ENCODE measurements around the gene SPECC1L. TPM values are rescaled to one million over a fixed set of nuclear protein-coding genes. Genes with fewer than 3 reads are reported as not detected.
A peak's percentile ranks its signal among the peaks of the same experiment; 100 is the strongest.

The SPECC1L gene
- total RNA-seq, 4 donors from 2014 or later, result 50.4 to 125 (median 68.0) TPM

GRCh38 chr22:24429411-24430365 is 159.1 kb downstream of the SPECC1L start:
- TF ChIP-seq EP300 (IDR thresholded peaks at IDR 0.05; ENCODE audit: low read depth), result no peak
- no peak for TF ChIP-seq POLR2A (IDR thresholded peaks at IDR 0.05)
- TF ChIP-seq POLR2AphosphoS5 (IDR thresholded peaks at IDR 0.05), result no peak
- TF ChIP-seq CTCF (IDR thresholded peaks at IDR 0.05), result no peak
- peaks cover 8% of the 10 kb centered on the region for H3K27me3 ChIP-seq
- H3K27ac ChIP-seq, result peak overlapping the region in 3 of 4 donors; percentile 33 to 87 (median 66)
- H3K4me1 ChIP-seq, result peaks cover 20 to 40% (median 28%) of the 10 kb centered on the region in 4 donors
- WGBS, 2 donors (ENCODE audit: low coverage in 1 of 2), result 69% methylated on average over 20 of the region's 22 CpGs; no CpG with 5 or more reads in 1 of the 2 donors
- no peak overlapping the region for H3K4me3 ChIP-seq
- in situ Hi-C loops (cut with MboI; ENCODE audit: low pct_ligation_motif_present in 1 of 4, low pct_unique_long_range_greater_than_20kb in 1 of 4, low sequenced_read_pairs in 3 of 4), result loop anchor here in 1 of 4 donors (10.0 kb wide), 1 partner anchor 95 kb away; no protein-coding TSS in a partner anchor
- H3K9me3 ChIP-seq, result no peaks in the 10 kb centered on the region
- intact Hi-C loops (cut with DNase I; ENCODE audit: low total_unique reads), result loop anchor here (10.0 kb wide), 1 partner anchor 75 kb away; no protein-coding TSS in a partner anchor
- no peak for DNase-seq
- no peaks in the 10 kb centered on the region for H3K36me3 ChIP-seq

GRCh38 chr22:24430431-24431308 is 160.0 kb downstream of the SPECC1L start:
- no peaks in the 10 kb centered on the region for H3K27me3 ChIP-seq
- intact Hi-C loops (cut with DNase I; ENCODE audit: low total_unique reads) (no loop called here), in situ Hi-C loops (cut with MboI; ENCODE audit: low pct_ligation_motif_present in 1 of 4, low pct_unique_long_range_greater_than_20kb in 1 of 4, low sequenced_read_pairs in 3 of 4) (no loop called here)
- no peak overlapping the region for H3K4me3 ChIP-seq
- DNase-seq, result no peak
- peak overlapping the region in 2 of 4 donors; percentile 12 to 33 for H3K27ac ChIP-seq
- no peak for TF ChIP-seq EP300 (IDR thresholded peaks at IDR 0.05; ENCODE audit: low read depth)
- no peak for TF ChIP-seq CTCF (IDR thresholded peaks at IDR 0.05)
- TF ChIP-seq POLR2AphosphoS5 (IDR thresholded peaks at IDR 0.05), result no peak
- no peak for TF ChIP-seq POLR2A (IDR thresholded peaks at IDR 0.05)
- no peaks in the 10 kb centered on the region for H3K9me3 ChIP-seq
- no peaks in the 10 kb centered on the region for H3K36me3 ChIP-seq
- WGBS, 2 donors (ENCODE audit: low coverage in 1 of 2), result 88% methylated on average over 12 of the region's 14 CpGs; no CpG with 5 or more reads in 1 of the 2 donors
- H3K4me1 ChIP-seq, result peaks cover 24 to 49% (median 31%) of the 10 kb centered on the region in 4 donors

DNA sequence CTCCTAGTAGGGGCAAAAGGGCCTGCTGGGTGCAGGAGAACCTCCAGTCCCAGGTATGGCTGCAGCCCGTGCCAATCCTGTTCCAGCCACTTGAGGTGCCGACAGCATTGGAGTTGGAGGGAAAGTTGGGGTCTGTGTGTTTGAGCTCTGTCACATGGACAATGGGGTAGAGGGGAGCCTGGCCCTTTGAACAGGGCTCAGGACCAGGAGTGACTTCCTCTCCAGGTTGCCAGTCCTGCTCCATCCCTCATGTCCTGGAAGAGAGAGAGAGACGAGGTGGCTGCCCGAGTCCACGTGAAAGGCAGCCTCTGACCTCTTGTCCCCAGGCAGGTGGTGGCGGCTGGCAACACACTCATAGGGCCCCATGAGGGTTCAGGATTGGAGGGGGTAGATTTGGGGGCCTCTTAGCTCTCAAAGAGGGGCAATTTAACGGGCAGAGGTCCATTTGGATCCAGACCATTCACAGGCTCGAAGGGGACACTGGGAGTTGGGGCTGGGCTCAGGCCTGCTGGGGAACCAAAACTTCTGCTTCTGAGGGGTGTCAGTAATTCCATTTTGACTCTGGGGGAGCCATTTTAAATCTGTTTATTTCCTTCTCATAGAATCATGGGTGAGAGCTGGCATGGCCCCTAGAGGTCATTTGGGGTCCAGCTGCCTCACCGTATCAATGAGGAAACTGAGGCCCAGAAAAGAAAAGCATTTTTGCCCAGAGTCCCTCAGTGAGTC is 160.8 kb downstream of the SPECC1L start:
- intact Hi-C loops (cut with DNase I; ENCODE audit: low total_unique reads) (no loop called here), in situ Hi-C loops (cut with MboI; ENCODE audit: low pct_ligation_motif_present in 1 of 4, low pct_unique_long_range_greater_than_20kb in 1 of 4, low sequenced_read_pairs in 3 of 4) (no loop called here)
- no peak for DNase-seq
- Histone ChIP-seq H3K4me3 (no peak overlapping the region), H3K36me3 (no peaks in the 10 kb centered on the region), H3K9me3 (no peaks in the 10 kb centered on the region), H3K27me3 (no peaks in the 10 kb centered on the region), H3K27ac (peak overlapping the region in 2 of 4 donors; percentile 74 to 79), H3K4me1 (peaks cover 24 to 57% (median 31%) of the 10 kb centered on the region in 4 donors)
- TF ChIP-seq CTCF (IDR thresholded peaks at IDR 0.05) (no peak), POLR2A (IDR thresholded peaks at IDR 0.05) (no peak), EP300 (IDR thresholded peaks at IDR 0.05; ENCODE audit: low read depth) (no peak), POLR2AphosphoS5 (IDR thresholded peaks at IDR 0.05) (no peak)
- 70 to 86% methylated on average over 2 to 9 of the region's 9 CpGs for WGBS, 2 donors (ENCODE audit: low coverage in 1 of 2)
